ENCODE results near the gene CEACAM21.
"Not testable (repeated sequence)": the region's sequence is repeated elsewhere in the genome, so short reads cannot be mapped to it uniquely, and the experiment has no call there.

The CEACAM21 gene

GRCh38 chr19:41577833-41578232, 1.9 kb downstream of the CEACAM21 start:
- Histone ChIP-seq H3K27me3 (ENCODE audit: control insufficient read depth in 1 of 2, insufficient read depth in 1 of 2, low read length in 2 of 2) (peaks cover 20 to 68% of the 10 kb centered on the region in 2 experiments), H3K27ac (ENCODE audit: low read length, poor library complexity, severe bottlenecking) (no peak overlapping the region), H2AFZ (ENCODE audit: low read depth, low read length) (no peak overlapping the region), H3K18ac (ENCODE audit: low read depth in 1 of 2, low read length in 2 of 2) (no peak overlapping the region), H2AK5ac (ENCODE audit: low read length, severe bottlenecking) (no peak overlapping the region), H2BK5ac (ENCODE audit: low read depth, low read length, poor library complexity, severe bottlenecking) (no peak overlapping the region), H3K4me3 (ENCODE audit: insufficient read depth in 1 of 2, low read depth in 1 of 2, low read length in 2 of 2) (no peak overlapping the region), H3K4me1 (ENCODE audit: control insufficient read depth, insufficient read depth, low read depth, low read length) (no peaks in the 10 kb centered on the region), H4K8ac (ENCODE audit: low read length) (no peak overlapping the region), H3K4ac (ENCODE audit: low read depth in 1 of 2, low read length in 2 of 2) (no peak overlapping the region), H3K79me1 (replicated peaks; ENCODE audit: low read length, poor library complexity, severe bottlenecking) (no peaks in the 10 kb centered on the region), H4K91ac (ENCODE audit: low read length) (no peak overlapping the region), H3K23ac (ENCODE audit: low read length in 2 of 2) (no peak overlapping the region), H2BK120ac (ENCODE audit: low read depth, low read length) (no peak overlapping the region), H3K4me2 (ENCODE audit: low read length, poor library complexity, severe bottlenecking) (no peak overlapping the region), H2BK12ac (ENCODE audit: low read length in 2 of 2) (no peak overlapping the region), H3K9me3 (ENCODE audit: control insufficient read depth, low read length) (no peaks in the 10 kb centered on the region), H2BK15ac (ENCODE audit: low read depth, poor library complexity, severe bottlenecking) (no peak overlapping the region), H3K36me3 (ENCODE audit: control insufficient read depth in 1 of 2, insufficient read depth in 2 of 2, low read depth in 1 of 2, low read length in 2 of 2) (no peaks in the 10 kb centered on the region), H3K9ac (ENCODE audit: low read length) (no peak overlapping the region), H3K14ac (ENCODE audit: low read length in 2 of 2) (no peak overlapping the region)
- DNase-seq = no peak
- 70% methylated on average over 2 of the region's 2 CpGs for WGBS

- peaks cover 15 to 57% of the 10 kb centered on the region in 2 experiments for H3K27me3 ChIP-seq (ENCODE audit: control insufficient read depth in 1 of 2, insufficient read depth in 1 of 2, low read length in 2 of 2)
- no peak overlapping the region for H3K27ac ChIP-seq (ENCODE audit: low read length, poor library complexity, severe bottlenecking)
- H3K36me3 ChIP-seq (ENCODE audit: control insufficient read depth in 1 of 2, insufficient read depth in 2 of 2, low read depth in 1 of 2, low read length in 2 of 2) = no peaks in the 10 kb centered on the region
- H3K14ac ChIP-seq (ENCODE audit: low read length in 2 of 2) = no peak overlapping the region
- DNase-seq = no peak
- no peaks in the 10 kb centered on the region for H3K9me3 ChIP-seq (ENCODE audit: control insufficient read depth, low read length)
- no peak overlapping the region for H2BK12ac ChIP-seq (ENCODE audit: low read length in 2 of 2)
- no peak overlapping the region for H3K4me3 ChIP-seq (ENCODE audit: insufficient read depth in 1 of 2, low read depth in 1 of 2, low read length in 2 of 2)
- no peak overlapping the region for H3K4me2 ChIP-seq (ENCODE audit: low read length, poor library complexity, severe bottlenecking)
- H3K79me1 ChIP-seq (replicated peaks; ENCODE audit: low read length, poor library complexity, severe bottlenecking) = no peaks in the 10 kb centered on the region
- H2AK5ac ChIP-seq (ENCODE audit: low read length, severe bottlenecking) = no peak overlapping the region
- H4K8ac ChIP-seq (ENCODE audit: low read length) = no peak overlapping the region
- no peak overlapping the region for H2BK5ac ChIP-seq (ENCODE audit: low read depth, low read length, poor library complexity, severe bottlenecking)
- no peak overlapping the region for H3K9ac ChIP-seq (ENCODE audit: low read length)
- no peaks in the 10 kb centered on the region for H3K4me1 ChIP-seq (ENCODE audit: control insufficient read depth, insufficient read depth, low read depth, low read length)
- no peak overlapping the region for H4K91ac ChIP-seq (ENCODE audit: low read length)
- H2BK120ac ChIP-seq (ENCODE audit: low read depth, low read length) = no peak overlapping the region
- H2AFZ ChIP-seq (ENCODE audit: low read depth, low read length) = no peak overlapping the region
- 44% methylated on average over 2 of the region's 2 CpGs for WGBS
- no peak overlapping the region for H3K4ac ChIP-seq (ENCODE audit: low read depth in 1 of 2, low read length in 2 of 2)
- H2BK15ac ChIP-seq (ENCODE audit: low read depth, poor library complexity, severe bottlenecking) = no peak overlapping the region
- no peak overlapping the region for H3K18ac ChIP-seq (ENCODE audit: low read depth in 1 of 2, low read length in 2 of 2)
- H3K23ac ChIP-seq (ENCODE audit: low read length in 2 of 2) = no peak overlapping the region
Observed at GRCh38 chr19:41578886-41579285, 2.9 kb downstream of the CEACAM21 start.

- H4K91ac ChIP-seq (ENCODE audit: low read length); H3K4me2 ChIP-seq (ENCODE audit: low read length, poor library complexity, severe bottlenecking); H3K4ac ChIP-seq (ENCODE audit: low read depth in 1 of 2, low read length in 2 of 2); H3K23ac ChIP-seq (ENCODE audit: low read length in 2 of 2); H2BK5ac ChIP-seq (ENCODE audit: low read depth, low read length, poor library complexity, severe bottlenecking); H3K14ac ChIP-seq (ENCODE audit: low read length in 2 of 2); H3K4me1 ChIP-seq (ENCODE audit: control insufficient read depth, insufficient read depth, low read depth, low read length); H3K18ac ChIP-seq (ENCODE audit: low read depth in 1 of 2, low read length in 2 of 2); H3K9me3 ChIP-seq (ENCODE audit: control insufficient read depth, low read length); H2AFZ ChIP-seq (ENCODE audit: low read depth, low read length); H2BK12ac ChIP-seq (ENCODE audit: low read length in 2 of 2); H3K27ac ChIP-seq (ENCODE audit: low read length, poor library complexity, severe bottlenecking); H2BK15ac ChIP-seq (ENCODE audit: low read depth, poor library complexity, severe bottlenecking); H2BK120ac ChIP-seq (ENCODE audit: low read depth, low read length); H3K79me1 ChIP-seq (replicated peaks; ENCODE audit: low read length, poor library complexity, severe bottlenecking); H3K9ac ChIP-seq (ENCODE audit: low read length); H4K8ac ChIP-seq (ENCODE audit: low read length); DNase-seq; H3K36me3 ChIP-seq (ENCODE audit: control insufficient read depth in 1 of 2, insufficient read depth in 2 of 2, low read depth in 1 of 2, low read length in 2 of 2); H2AK5ac ChIP-seq (ENCODE audit: low read length, severe bottlenecking); H3K4me3 ChIP-seq (ENCODE audit: insufficient read depth in 1 of 2, low read depth in 1 of 2, low read length in 2 of 2): not testable (repeated sequence)
- 62% methylated on average over 2 of the region's 4 CpGs for WGBS
- H3K27me3 ChIP-seq (ENCODE audit: control insufficient read depth in 1 of 2, insufficient read depth in 1 of 2, low read length in 2 of 2) = peaks cover 10 to 39% of the 10 kb centered on the region in 2 experiments
Observed at GRCh38 chr19:41581068-41581467, 5.1 kb downstream of the CEACAM21 start.

- not testable (repeated sequence) for H4K8ac ChIP-seq (ENCODE audit: low read length); H3K9ac ChIP-seq (ENCODE audit: low read length); H3K18ac ChIP-seq (ENCODE audit: low read depth in 1 of 2, low read length in 2 of 2); H2AFZ ChIP-seq (ENCODE audit: low read depth, low read length); H3K14ac ChIP-seq (ENCODE audit: low read length in 2 of 2); H2AK5ac ChIP-seq (ENCODE audit: low read length, severe bottlenecking); H3K4me2 ChIP-seq (ENCODE audit: low read length, poor library complexity, severe bottlenecking); H3K4me3 ChIP-seq (ENCODE audit: insufficient read depth in 1 of 2, low read depth in 1 of 2, low read length in 2 of 2); H4K91ac ChIP-seq (ENCODE audit: low read length); H3K36me3 ChIP-seq (ENCODE audit: control insufficient read depth in 1 of 2, insufficient read depth in 2 of 2, low read depth in 1 of 2, low read length in 2 of 2); H2BK12ac ChIP-seq (ENCODE audit: low read length in 2 of 2); H2BK5ac ChIP-seq (ENCODE audit: low read depth, low read length, poor library complexity, severe bottlenecking); H3K9me3 ChIP-seq (ENCODE audit: control insufficient read depth, low read length); H2BK15ac ChIP-seq (ENCODE audit: low read depth, poor library complexity, severe bottlenecking); H3K27ac ChIP-seq (ENCODE audit: low read length, poor library complexity, severe bottlenecking); DNase-seq; H2BK120ac ChIP-seq (ENCODE audit: low read depth, low read length); H3K4ac ChIP-seq (ENCODE audit: low read depth in 1 of 2, low read length in 2 of 2); H3K79me1 ChIP-seq (replicated peaks; ENCODE audit: low read length, poor library complexity, severe bottlenecking); H3K4me1 ChIP-seq (ENCODE audit: control insufficient read depth, insufficient read depth, low read depth, low read length); H3K23ac ChIP-seq (ENCODE audit: low read length in 2 of 2)
- peaks cover 0 to 24% of the 10 kb centered on the region in 2 experiments for H3K27me3 ChIP-seq (ENCODE audit: control insufficient read depth in 1 of 2, insufficient read depth in 1 of 2, low read length in 2 of 2)
- WGBS = 85% methylated on average over 1 of the region's 1 CpG
Observed at GRCh38 chr19:41582577-41583182, 6.7 kb downstream of the CEACAM21 start.

Measured in mesenchymal stem cell (in vitro differentiated cells and primary cell).